Common myeloid progenitor, CD34-positive (primary cell): ENCODE data around the gene C1orf21.

ENCODE experiments used
- CTCF ChIA-PET: fragments of 350-600 bp; sonication (Branson Sonifier 250); formaldehyde crosslinking; loops from one replicate; lab custom pipeline; 2021; ENCODE audit warnings: antibody characterized with exemption; lab: Charles Lee
- POLR2A ChIA-PET: fragments of 350-600 bp; sonication (Branson Sonifier 250); formaldehyde crosslinking; loops from one replicate; lab custom pipeline; 2021; ENCODE audit warnings: antibody characterized with exemption; lab: Charles Lee
- DNase-seq, 3 donors: peaks; one replicate each; pipeline versions ENCODE4 v3.0.0 to v3.0.0-alpha.2; 2013
- H3K27ac ChIP-seq, 2 experiments: 1 replicate in 1 of 2; 2 replicates in 1 of 2; pipeline ENCODE4 v1.7.0; 2013; ENCODE audit warnings: inconsistent platforms in 2 of 2, low read length in 2 of 2, mild to moderate bottlenecking in 2 of 2, low read depth in 1 of 2, moderate library complexity in 1 of 2; ENCODE audit not compliant: severe bottlenecking in 2 of 2, insufficient read depth in 1 of 2, poor library complexity in 1 of 2
- H3K27me3 ChIP-seq, 5 experiments: replicated peaks in 2 of 5; 1 replicate in 3 of 5; 2 replicates in 2 of 5; pipeline versions ENCODE4 v1.6.1 to v1.7.0; 2013; ENCODE audit warnings: low read length in 4 of 5, mild to moderate bottlenecking in 2 of 5, moderate library complexity in 2 of 5, inconsistent platforms in 1 of 5; ENCODE audit not compliant: insufficient read depth in 5 of 5, control insufficient read depth in 4 of 5
- H3K36me3 ChIP-seq, 4 experiments: 1 replicate in 2 of 4; 2 replicates in 2 of 4; pipeline versions ENCODE4 v1.6.1 to v1.7.0; 2013; ENCODE audit warnings: low read length in 3 of 4, control low read depth in 1 of 4, mild to moderate bottlenecking in 1 of 4; ENCODE audit not compliant: control insufficient read depth in 4 of 4, insufficient read depth in 4 of 4
- H3K4me1 ChIP-seq, 4 experiments: 1 replicate in 3 of 4; 2 replicates in 1 of 4; pipeline versions ENCODE4 v1.6.1 to v1.7.1; 2013; ENCODE audit warnings: low read length in 3 of 4, mild to moderate bottlenecking in 3 of 4, control low read depth in 1 of 4, inconsistent platforms in 1 of 4, moderate library complexity in 1 of 4; ENCODE audit not compliant: control insufficient read depth in 4 of 4, insufficient read depth in 4 of 4; ENCODE audit errors: control extremely low read depth in 1 of 4
- H3K4me3 ChIP-seq, 7 experiments: 1 replicate in 4 of 7; 2 replicates in 3 of 7; pipeline versions ENCODE4 v1.5.1 to v1.7.0; 2013; ENCODE audit warnings: mild to moderate bottlenecking in 7 of 7, low read length in 6 of 7, moderate library complexity in 6 of 7, inconsistent platforms in 2 of 7, low read depth in 2 of 7, control low read depth in 1 of 7; ENCODE audit not compliant: insufficient read depth in 4 of 7, control insufficient read depth in 1 of 7; ENCODE audit errors: extremely low read depth in 1 of 7
- H3K9me3 ChIP-seq, 5 experiments: 1 replicate in 4 of 5; 2 replicates in 1 of 5; pipeline versions ENCODE4 v1.6.1 to v1.7.1; 2013; ENCODE audit warnings: low read length in 4 of 5, mild to moderate bottlenecking in 2 of 5, inconsistent platforms in 1 of 5, low read depth in 1 of 5, moderate library complexity in 1 of 5; ENCODE audit not compliant: control insufficient read depth in 4 of 5, insufficient read depth in 2 of 5; ENCODE audit errors: control extremely low read depth in 1 of 5
- WGBS: methylation state at CpG from one replicate; pipeline ENCODE4 v1.1.5; 2013; ENCODE audit not compliant: insufficient coverage; 5-methylcytosine and 5-hydroxymethylcytosine counted together

Gene C1orf21

DNA sequence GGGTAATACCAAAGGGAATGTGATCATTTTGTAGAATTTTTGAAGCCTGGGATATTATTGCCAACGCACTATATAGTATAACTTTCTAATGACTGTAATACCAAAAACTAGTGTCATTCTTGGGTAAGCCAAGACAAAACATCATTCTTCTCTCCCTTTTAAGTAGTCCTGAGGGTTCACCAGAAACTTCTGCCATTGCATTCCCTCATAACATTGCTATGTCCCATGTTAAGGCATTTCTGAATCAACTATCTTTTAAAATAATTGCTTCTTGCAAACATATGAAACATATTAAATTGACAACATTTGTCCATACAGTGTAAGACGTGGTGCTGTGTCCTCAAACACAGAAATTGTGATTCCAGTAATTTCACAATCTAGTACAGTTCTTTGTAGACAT, 29.9 kb upstream of the C1orf21 start:
- H3K4me1 ChIP-seq = no peaks in the 10 kb centered on the region
- H3K4me3 ChIP-seq = no peak overlapping the region
- CTCF ChIA-PET = no interaction called here
- POLR2A ChIA-PET = no interaction called here
- no peaks in the 10 kb centered on the region for H3K9me3 ChIP-seq
- DNase-seq = no peak
- H3K27ac ChIP-seq = no peak overlapping the region
- no peaks in the 10 kb centered on the region for H3K36me3 ChIP-seq
- 100% methylated on average over 1 of the region's 2 CpGs for WGBS
- no peaks in the 10 kb centered on the region for H3K27me3 ChIP-seq

DNA sequence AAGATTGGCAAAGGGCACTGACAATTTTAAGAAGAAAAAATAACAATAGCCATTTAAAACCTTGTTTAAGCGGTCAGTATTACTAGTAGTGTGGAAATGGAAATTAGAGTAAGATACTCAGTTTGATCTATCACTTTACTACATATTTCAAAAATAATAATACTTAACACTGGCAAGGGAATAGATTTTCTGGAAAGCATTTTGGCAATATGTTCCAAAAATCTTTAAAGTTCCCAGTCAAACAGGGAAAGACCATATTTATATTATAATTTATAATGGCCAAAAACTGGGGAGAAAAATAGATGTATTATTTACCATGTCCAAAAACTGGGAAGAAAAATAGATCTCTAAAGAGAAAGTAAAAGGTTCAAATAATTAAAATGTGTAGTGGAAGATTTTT, 28.6 kb upstream of the C1orf21 start:
- WGBS = no CpG with 5 or more reads among the region's 1 CpG
- H3K27me3 ChIP-seq = no peaks in the 10 kb centered on the region
- H3K4me1 ChIP-seq = peaks cover 0 to under 1% (median under 1%) of the 10 kb centered on the region in 4 experiments
- H3K27ac ChIP-seq = no peak overlapping the region
- no peak overlapping the region for H3K4me3 ChIP-seq
- no peaks in the 10 kb centered on the region for H3K36me3 ChIP-seq
- no peaks in the 10 kb centered on the region for H3K9me3 ChIP-seq
- POLR2A ChIA-PET = no interaction called here
- CTCF ChIA-PET = no interaction called here
- no peak for DNase-seq

DNA sequence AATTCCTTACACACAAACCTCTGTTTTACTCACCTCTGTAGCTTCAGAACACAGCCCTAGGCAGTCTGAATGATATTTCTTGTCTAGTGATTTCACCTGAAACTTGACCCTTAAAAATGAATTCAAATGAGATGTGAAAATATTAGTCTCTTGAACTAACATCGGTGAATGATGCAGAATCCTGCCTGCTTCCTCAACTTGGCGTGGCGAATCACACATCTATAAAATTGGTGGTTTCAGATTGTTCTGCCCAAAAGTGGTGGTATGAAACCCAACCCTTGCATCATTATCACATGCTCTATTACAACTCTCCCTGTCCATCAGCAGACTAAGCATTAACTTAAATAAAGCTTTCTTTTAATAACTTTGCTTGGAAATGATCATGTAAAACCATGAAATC, 26.9 kb upstream of the C1orf21 start:
- Histone ChIP-seq H3K4me3 (no peak overlapping the region), H3K9me3 (no peaks in the 10 kb centered on the region), H3K27ac (no peak overlapping the region), H3K4me1 (peaks cover 0 to 5% (median 4%) of the 10 kb centered on the region in 4 experiments), H3K36me3 (no peaks in the 10 kb centered on the region), H3K27me3 (no peaks in the 10 kb centered on the region)
- DNase-seq = no peak
- ChIA-PET CTCF (interaction anchor here (1.7 kb wide), 2 partner anchors 37 to 138 kb away, joined by 3 to 4 read pairs; no protein-coding TSS in a partner anchor), POLR2A (no interaction called here)
- whole genome bisulfite sequencing = 100% methylated on average over 1 of the region's 3 CpGs

DNA sequence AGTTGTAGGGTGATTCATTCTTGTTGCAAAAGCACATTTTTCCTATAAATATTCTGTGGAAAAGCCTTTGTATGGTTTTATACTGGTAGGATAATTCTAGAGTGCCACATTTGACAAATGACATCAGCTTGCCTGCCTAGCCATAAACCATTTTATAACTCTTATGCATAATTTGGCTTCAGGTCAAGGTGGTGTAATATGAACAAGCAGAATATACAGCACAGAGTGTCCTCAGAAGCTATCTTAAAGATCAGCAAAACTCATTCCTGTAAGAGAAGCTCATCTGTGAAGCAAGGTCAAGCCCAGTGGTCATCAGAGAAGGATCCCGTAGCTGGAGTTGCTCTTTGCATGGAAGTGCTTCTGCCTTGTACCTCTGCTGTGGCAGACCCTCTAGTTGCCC, 24.0 kb upstream of the C1orf21 start:
- Histone ChIP-seq H3K27ac (no peak overlapping the region), H3K4me1 (peaks cover 0 to 5% (median 4%) of the 10 kb centered on the region in 4 experiments), H3K36me3 (no peaks in the 10 kb centered on the region), H3K27me3 (no peaks in the 10 kb centered on the region), H3K9me3 (no peaks in the 10 kb centered on the region), H3K4me3 (no peak overlapping the region)
- ChIA-PET POLR2A (no interaction called here), CTCF (interaction anchor here (1.3 to 1.5 kb wide), 2 partner anchors 17 to 18 kb away, joined by 4 to 5 read pairs; no protein-coding TSS in a partner anchor)
- DNase-seq = no peak
- WGBS = 100% methylated on average over 1 of the region's 1 CpG

DNA sequence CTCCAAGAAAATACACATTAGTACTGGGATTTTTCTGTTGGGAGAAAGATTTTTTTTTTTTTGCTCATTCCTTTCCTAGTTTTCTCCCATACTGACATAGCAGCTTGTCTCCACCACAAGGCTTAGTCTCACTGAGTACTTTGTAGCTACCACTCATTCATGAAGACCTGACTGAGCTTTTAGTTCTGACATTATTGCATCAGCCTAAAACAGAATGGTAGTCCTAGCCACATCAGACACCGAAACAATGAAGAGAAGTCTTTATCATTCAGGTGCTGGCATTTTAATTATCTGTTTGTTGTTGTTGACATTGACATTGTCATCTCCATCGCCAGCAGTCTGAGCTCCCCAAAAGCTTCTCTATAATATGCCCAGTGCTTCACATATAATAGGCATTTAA, 21.1 kb upstream of the C1orf21 start:
- no peaks in the 10 kb centered on the region for H3K9me3 ChIP-seq
- H3K4me1 ChIP-seq = peaks cover 0 to 5% (median 4%) of the 10 kb centered on the region in 4 experiments
- no peak for DNase-seq
- H3K27ac ChIP-seq = no peak overlapping the region
- POLR2A ChIA-PET = no interaction called here
- CTCF ChIA-PET = interaction anchor here (1.2 to 1.3 kb wide), 2 partner anchors 14 to 128 kb away, joined by 4 read pairs; no protein-coding TSS in a partner anchor
- H3K4me3 ChIP-seq = no peak overlapping the region
- no peaks in the 10 kb centered on the region for H3K27me3 ChIP-seq
- WGBS = no CpG with 5 or more reads among the region's 2 CpGs
- H3K36me3 ChIP-seq = no peaks in the 10 kb centered on the region

DNA sequence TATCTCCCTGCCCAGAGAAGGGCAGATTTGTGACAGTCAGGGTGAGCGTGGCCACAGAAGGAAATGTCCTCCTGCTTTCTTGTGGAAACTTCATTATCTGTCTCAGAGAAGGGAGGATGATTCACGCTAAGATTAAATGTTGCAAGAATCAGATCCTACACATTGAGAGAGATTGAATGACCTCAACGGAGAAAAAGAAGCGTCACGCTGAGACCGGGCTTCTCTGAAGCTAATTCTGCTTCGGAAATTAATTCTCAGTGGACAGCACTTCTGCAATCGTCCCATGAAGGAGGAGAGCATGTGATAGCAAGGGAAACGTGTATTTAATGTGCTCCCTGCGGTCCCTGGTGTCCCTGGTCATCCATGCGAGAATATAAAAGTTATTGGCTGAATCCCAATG, 19.8 kb upstream of the C1orf21 start:
- over 99% methylated on average over 10 of the region's 11 CpGs for WGBS
- Histone ChIP-seq H3K27ac (no peak overlapping the region), H3K36me3 (no peaks in the 10 kb centered on the region), H3K4me1 (peaks cover 0 to 5% (median 4%) of the 10 kb centered on the region in 4 experiments), H3K4me3 (no peak overlapping the region), H3K9me3 (no peaks in the 10 kb centered on the region), H3K27me3 (no peaks in the 10 kb centered on the region)
- POLR2A ChIA-PET = no interaction called here
- no peak for DNase-seq
- CTCF ChIA-PET = no interaction called here

DNA sequence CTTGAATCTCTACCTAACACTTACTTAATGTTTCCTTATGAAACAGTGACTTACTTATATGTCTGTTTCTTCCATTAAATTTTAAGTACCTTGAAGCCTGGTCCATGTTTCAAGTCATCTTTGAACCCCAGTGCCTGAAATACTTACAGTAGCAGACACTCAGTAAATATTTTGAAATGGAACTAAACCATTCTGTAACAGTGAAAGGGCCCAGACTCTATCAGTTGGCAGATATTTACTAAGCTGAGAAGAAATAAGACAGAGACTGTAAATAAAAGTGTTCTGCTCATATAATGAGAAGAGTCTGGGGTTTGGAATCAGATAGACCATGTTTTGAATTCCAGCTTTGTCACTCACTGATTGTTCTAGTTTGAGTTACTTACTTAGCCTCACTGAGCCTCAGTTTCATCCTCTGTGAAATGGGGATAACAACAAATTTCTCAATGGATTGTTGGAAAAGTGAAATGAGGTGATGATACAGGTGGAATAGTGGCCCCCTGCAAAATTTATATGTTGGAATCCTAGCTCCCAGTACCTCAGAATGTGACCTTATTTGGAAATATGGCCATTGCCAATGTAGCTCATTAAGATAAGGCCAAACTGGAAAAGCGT, 19.3 kb upstream of the C1orf21 start:
- no peaks in the 10 kb centered on the region for H3K36me3 ChIP-seq
- H3K9me3 ChIP-seq = no peaks in the 10 kb centered on the region
- POLR2A ChIA-PET = no interaction called here
- 100% methylated on average over 1 of the region's 1 CpG for WGBS
- H3K27ac ChIP-seq = no peak overlapping the region
- H3K4me3 ChIP-seq = no peak overlapping the region
- DNase-seq = no peak
- no peaks in the 10 kb centered on the region for H3K27me3 ChIP-seq
- H3K4me1 ChIP-seq = peaks cover 0 to 5% (median 4%) of the 10 kb centered on the region in 4 experiments
- CTCF ChIA-PET = interaction anchor here (0.6 to 0.9 kb wide), 2 partner anchors 17 to 586 kb away, joined by 3 read pairs; no protein-coding TSS in a partner anchor
